HepG2 (cell line): ENCODE results near the gene ZNF281.

ENCODE experiments used
- ETV5 ChIP-seq: IDR thresholded peaks from 2 replicates; pipeline ENCODE4 v1.6.1; 2018; ENCODE audit warnings: missing biosample characterization, missing genetic modification reagents, inconsistent platforms, borderline replicate concordance
- GABPB1 ChIP-seq: IDR thresholded peaks from 2 replicates; pipeline ENCODE4 v1.6.1; 2016; ENCODE audit warnings: mild to moderate bottlenecking, missing genetic modification reagents, moderate library complexity, missing compliant biosample characterization
- NFIB ChIP-seq: sonication (generic); formaldehyde crosslinking; IDR thresholded peaks from 2 replicates; pipeline ENCODE4 v1.9.0; 2021; ENCODE audit warnings: missing genetic modification reagents, mild to moderate bottlenecking, borderline replicate concordance
- PHF8 ChIP-seq: sonication (generic); formaldehyde crosslinking; IDR thresholded peaks from 2 replicates; pipeline ENCODE4 v1.5.0; 2020; ENCODE audit warnings: missing genetic modification reagents
- POLR2A ChIP-seq, 2 experiments: IDR thresholded peaks; 2 replicates each; pipeline ENCODE4 v1.6.1; 2011; ENCODE audit warnings: low read depth in 2 of 2, low read length in 2 of 2, mild to moderate bottlenecking in 1 of 2, moderate library complexity in 1 of 2; ENCODE audit not compliant: insufficient read depth in 1 of 2
- SMAD1 ChIP-seq: sonication (generic); formaldehyde crosslinking; IDR thresholded peaks from 2 replicates; pipeline ENCODE4 v1.4.0; 2020; ENCODE audit warnings: missing genetic modification reagents, low read depth, mild to moderate bottlenecking, borderline replicate concordance
- ZNF335 ChIP-seq: sonication (generic); formaldehyde crosslinking; IDR thresholded peaks from 2 replicates; pipeline ENCODE4 v1.4.0; 2020; ENCODE audit warnings: missing genetic modification reagents
- TF ChIP-seq, protein P1 (sequence below): sonication (generic); formaldehyde crosslinking; IDR thresholded peaks from 2 replicates; pipeline ENCODE4 v1.4.0; 2020; ENCODE audit warnings: missing genetic modification reagents
- TF ChIP-seq, protein P2 (sequence below): sonication (generic); formaldehyde crosslinking; IDR thresholded peaks from 2 replicates; pipeline ENCODE4 v1.4.0; 2020; ENCODE audit warnings: missing genetic modification reagents
- TF ChIP-seq, protein P3 (sequence below): IDR thresholded peaks from 2 replicates; pipeline ENCODE4 v1.6.1; 2012; ENCODE audit warnings: inconsistent platforms
- TF ChIP-seq, protein P4 (sequence below): sonication (generic); formaldehyde crosslinking; conservative IDR thresholded peaks from 2 replicates; pipeline ENCODE4 v1.4.0; 2020; ENCODE audit warnings: missing genetic modification reagents
- TF ChIP-seq, protein P5 (sequence below): sonication (generic); formaldehyde crosslinking; IDR thresholded peaks from 2 replicates; pipeline ENCODE4 v1.4.0; 2020; ENCODE audit warnings: mild to moderate bottlenecking, missing genetic modification reagents, borderline replicate concordance

DNA sequence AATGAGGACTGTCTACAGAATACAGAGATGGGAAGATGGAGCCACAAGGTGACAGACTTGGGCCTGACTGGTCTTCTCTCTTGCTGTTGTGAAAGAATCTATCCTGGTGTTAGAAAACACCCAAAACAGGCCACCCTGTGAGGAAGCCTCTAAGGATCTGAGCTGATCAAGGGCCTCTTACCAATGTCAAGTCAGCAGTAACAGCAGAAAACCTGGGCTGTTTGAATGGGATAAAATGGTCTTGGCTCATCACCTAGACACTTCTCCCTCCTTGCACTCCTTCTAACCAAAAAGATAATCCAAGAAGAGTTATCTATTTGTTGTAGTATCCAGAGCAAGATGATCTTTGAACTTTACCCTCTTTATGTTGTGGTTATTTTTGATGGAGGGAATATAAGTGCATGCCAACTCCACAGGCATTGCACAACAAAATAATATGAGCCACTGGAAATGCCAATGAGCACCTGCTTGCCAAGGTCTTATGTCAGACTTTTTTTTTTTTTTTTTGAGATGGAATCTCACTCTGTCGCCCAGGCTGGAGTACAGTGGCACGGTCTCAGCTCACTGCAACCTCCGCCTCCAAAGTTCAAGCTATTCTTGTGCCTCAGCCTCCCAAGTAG is 32.8 kb upstream of the ZNF281 start:
- TF ChIP-seq SMAD1 (CRISPR knock-in tag): no peak
- no peak for TF ChIP-seq GABPB1 (CRISPR knock-in tag)
- TF ChIP-seq, protein P1, sequence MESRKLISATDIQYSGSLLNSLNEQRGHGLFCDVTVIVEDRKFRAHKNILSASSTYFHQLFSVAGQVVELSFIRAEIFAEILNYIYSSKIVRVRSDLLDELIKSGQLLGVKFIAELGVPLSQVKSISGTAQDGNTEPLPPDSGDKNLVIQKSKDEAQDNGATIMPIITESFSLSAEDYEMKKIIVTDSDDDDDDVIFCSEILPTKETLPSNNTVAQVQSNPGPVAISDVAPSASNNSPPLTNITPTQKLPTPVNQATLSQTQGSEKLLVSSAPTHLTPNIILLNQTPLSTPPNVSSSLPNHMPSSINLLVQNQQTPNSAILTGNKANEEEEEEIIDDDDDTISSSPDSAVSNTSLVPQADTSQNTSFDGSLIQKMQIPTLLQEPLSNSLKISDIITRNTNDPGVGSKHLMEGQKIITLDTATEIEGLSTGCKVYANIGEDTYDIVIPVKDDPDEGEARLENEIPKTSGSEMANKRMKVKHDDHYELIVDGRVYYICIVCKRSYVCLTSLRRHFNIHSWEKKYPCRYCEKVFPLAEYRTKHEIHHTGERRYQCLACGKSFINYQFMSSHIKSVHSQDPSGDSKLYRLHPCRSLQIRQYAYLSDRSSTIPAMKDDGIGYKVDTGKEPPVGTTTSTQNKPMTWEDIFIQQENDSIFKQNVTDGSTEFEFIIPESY (CRISPR knock-in tag): no peak
- no peak for TF ChIP-seq ETV5 (CRISPR knock-in tag)
- TF ChIP-seq, protein P2, sequence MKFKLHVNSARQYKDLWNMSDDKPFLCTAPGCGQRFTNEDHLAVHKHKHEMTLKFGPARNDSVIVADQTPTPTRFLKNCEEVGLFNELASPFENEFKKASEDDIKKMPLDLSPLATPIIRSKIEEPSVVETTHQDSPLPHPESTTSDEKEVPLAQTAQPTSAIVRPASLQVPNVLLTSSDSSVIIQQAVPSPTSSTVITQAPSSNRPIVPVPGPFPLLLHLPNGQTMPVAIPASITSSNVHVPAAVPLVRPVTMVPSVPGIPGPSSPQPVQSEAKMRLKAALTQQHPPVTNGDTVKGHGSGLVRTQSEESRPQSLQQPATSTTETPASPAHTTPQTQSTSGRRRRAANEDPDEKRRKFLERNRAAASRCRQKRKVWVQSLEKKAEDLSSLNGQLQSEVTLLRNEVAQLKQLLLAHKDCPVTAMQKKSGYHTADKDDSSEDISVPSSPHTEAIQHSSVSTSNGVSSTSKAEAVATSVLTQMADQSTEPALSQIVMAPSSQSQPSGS (CRISPR knock-in tag): no peak
- TF ChIP-seq PHF8 (CRISPR knock-in tag): no peak
- TF ChIP-seq ZNF335 (CRISPR knock-in tag): no peak
- no peak for TF ChIP-seq NFIB
- TF ChIP-seq, protein P3, sequence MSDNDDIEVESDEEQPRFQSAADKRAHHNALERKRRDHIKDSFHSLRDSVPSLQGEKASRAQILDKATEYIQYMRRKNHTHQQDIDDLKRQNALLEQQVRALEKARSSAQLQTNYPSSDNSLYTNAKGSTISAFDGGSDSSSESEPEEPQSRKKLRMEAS: no peak
- TF ChIP-seq, protein P4, sequence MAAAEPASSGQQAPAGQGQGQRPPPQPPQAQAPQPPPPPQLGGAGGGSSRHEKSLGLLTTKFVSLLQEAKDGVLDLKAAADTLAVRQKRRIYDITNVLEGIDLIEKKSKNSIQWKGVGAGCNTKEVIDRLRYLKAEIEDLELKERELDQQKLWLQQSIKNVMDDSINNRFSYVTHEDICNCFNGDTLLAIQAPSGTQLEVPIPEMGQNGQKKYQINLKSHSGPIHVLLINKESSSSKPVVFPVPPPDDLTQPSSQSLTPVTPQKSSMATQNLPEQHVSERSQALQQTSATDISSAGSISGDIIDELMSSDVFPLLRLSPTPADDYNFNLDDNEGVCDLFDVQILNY: no peak
- TF ChIP-seq, protein P5, sequence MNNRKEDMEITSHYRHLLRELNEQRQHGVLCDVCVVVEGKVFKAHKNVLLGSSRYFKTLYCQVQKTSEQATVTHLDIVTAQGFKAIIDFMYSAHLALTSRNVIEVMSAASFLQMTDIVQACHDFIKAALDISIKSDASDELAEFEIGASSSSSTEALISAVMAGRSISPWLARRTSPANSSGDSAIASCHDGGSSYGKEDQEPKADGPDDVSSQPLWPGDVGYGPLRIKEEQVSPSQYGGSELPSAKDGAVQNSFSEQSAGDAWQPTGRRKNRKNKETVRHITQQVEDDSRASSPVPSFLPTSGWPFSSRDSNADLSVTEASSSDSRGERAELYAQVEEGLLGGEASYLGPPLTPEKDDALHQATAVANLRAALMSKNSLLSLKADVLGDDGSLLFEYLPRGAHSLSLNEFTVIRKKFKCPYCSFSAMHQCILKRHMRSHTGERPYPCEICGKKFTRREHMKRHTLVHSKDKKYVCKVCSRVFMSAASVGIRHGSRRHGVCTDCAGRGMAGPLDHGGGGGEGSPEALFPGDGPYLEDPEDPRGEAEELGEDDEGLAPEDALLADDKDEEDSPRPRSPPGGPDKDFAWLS (CRISPR knock-in tag): no peak
- TF ChIP-seq POLR2A (IDR thresholded peaks at IDR 0.05; ENCODE audit: insufficient read depth in 1 of 2, low read depth in 2 of 2, low read length in 2 of 2): no peak
